ENCODE measurements around the gene ACSF2. TPM values are rescaled to one million over a fixed set of nuclear protein-coding genes. Genes with fewer than 3 reads are reported as not detected.

ACSF2 gene
- total RNA-seq, 1 experiment from 2014 or later = 12.2 TPM

DNA sequence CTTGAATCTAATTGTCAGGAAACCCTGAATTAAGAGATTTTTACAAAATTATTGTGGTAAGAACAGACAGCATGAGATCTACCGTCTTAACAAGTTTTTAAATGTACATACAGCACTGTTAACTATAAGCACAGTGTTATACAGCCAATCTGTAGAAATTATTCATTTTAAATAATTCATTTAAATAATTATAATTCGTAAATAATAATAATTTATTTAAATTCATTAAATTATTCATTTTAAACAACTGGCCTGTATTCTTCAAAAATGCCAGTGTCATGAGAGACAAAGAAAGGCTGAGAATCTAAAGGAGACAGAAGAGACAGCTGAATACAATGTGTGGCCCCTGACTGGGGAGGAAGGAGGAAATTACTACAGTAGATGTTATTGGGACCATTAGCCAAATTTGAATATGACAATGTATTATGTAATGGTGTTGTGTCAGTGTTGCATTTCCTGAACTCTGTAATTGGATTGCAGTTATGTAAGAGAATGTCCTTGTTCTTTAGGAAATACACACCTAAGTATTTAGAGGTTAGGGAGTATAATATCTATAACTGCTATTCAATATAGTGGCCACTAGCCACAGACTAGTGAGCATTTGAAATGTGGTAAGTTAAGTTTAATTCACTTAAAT, 55.0 kb downstream of the ACSF2 start:
- Histone ChIP-seq H3K9me3 (ENCODE audit: control insufficient read depth, low read depth, low read length) (no peaks in the 10 kb centered on the region), H3K4me2 (ENCODE audit: insufficient read depth, insufficient read length, low read length) (no peak overlapping the region), H3K79me2 (ENCODE audit: insufficient read depth, low read length) (no peaks in the 10 kb centered on the region), H3K23ac (ENCODE audit: insufficient read length, low read depth, low read length) (no peak overlapping the region), H3K4ac (ENCODE audit: low read depth, low read length) (no peak overlapping the region), H3K18ac (ENCODE audit: insufficient read length, low read depth, low read length) (no peak overlapping the region), H3T11ph (ENCODE audit: low read length) (no peak overlapping the region), H2BK120ac (ENCODE audit: low read depth, low read length, poor library complexity, severe bottlenecking) (no peak overlapping the region), H3K14ac (ENCODE audit: insufficient read depth, low read length) (no peak overlapping the region), H2BK20ac (ENCODE audit: low read depth, low read length, poor library complexity, severe bottlenecking) (no peak overlapping the region), H2AK5ac (ENCODE audit: insufficient read length, low read length) (no peak overlapping the region), H2AFZ (ENCODE audit: low read length) (no peak overlapping the region), H4K20me1 (ENCODE audit: control insufficient read depth, insufficient read depth, insufficient read length) (no peaks in the 10 kb centered on the region), H4K91ac (ENCODE audit: insufficient read length, low read depth, low read length) (no peak overlapping the region), H3K56ac (ENCODE audit: insufficient read length, low read depth, low read length) (no peak overlapping the region), H2BK15ac (ENCODE audit: low read depth, low read length) (no peak overlapping the region), H2BK12ac (ENCODE audit: insufficient read length, low read depth, low read length) (no peak overlapping the region), H3K27me3 (ENCODE audit: insufficient read depth, low read length) (no peaks in the 10 kb centered on the region; the same call in 1 of the 2 replicates), H4K8ac (replicated peaks; ENCODE audit: insufficient read length, low read depth, low read length) (no peak overlapping the region), H3K9ac (ENCODE audit: extremely low read depth, insufficient read length, low read length) (no peak overlapping the region), H2BK5ac (ENCODE audit: insufficient read length, low read length) (no peak overlapping the region), H3K79me1 (ENCODE audit: insufficient read depth, low read depth, low read length, poor library complexity, severe bottlenecking) (no peaks in the 10 kb centered on the region), H3K27ac (ENCODE audit: insufficient read length, low read depth, low read length) (no peak overlapping the region), H3K23me2 (ENCODE audit: insufficient read length, low read depth, low read length, poor library complexity, severe bottlenecking) (no peaks in the 10 kb centered on the region), H4K5ac (ENCODE audit: insufficient read length, low read depth, low read length) (no peak overlapping the region), H3K4me1 (ENCODE audit: insufficient read depth, low read length) (no peaks in the 10 kb centered on the region)
- TF ChIP-seq, protein P1, sequence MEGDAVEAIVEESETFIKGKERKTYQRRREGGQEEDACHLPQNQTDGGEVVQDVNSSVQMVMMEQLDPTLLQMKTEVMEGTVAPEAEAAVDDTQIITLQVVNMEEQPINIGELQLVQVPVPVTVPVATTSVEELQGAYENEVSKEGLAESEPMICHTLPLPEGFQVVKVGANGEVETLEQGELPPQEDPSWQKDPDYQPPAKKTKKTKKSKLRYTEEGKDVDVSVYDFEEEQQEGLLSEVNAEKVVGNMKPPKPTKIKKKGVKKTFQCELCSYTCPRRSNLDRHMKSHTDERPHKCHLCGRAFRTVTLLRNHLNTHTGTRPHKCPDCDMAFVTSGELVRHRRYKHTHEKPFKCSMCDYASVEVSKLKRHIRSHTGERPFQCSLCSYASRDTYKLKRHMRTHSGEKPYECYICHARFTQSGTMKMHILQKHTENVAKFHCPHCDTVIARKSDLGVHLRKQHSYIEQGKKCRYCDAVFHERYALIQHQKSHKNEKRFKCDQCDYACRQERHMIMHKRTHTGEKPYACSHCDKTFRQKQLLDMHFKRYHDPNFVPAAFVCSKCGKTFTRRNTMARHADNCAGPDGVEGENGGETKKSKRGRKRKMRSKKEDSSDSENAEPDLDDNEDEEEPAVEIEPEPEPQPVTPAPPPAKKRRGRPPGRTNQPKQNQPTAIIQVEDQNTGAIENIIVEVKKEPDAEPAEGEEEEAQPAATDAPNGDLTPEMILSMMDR (conservative IDR thresholded peaks at IDR 0.05) = no peak
- Mint-ChIP-seq H3K27me3 (ENCODE audit: low read depth) (peaks cover 7% of the 10 kb centered on the region), H3K4me3 (no peak overlapping the region), H3K27ac (no peak overlapping the region), H3K4me1 (peaks cover 12 to 16% of the 10 kb centered on the region in 2 experiments), H3K36me3 (ENCODE audit: insufficient read depth in 1 of 3, low read depth in 3 of 3) (peaks cover 2 to 36% (median 36%) of the 10 kb centered on the region in 3 experiments), H3K9me3 (no peaks in the 10 kb centered on the region)
- DNase-seq = no peak
- WGBS (ENCODE audit: extremely low coverage, insufficient read length, low lambda C conversion rate) = no CpG with 5 or more reads among the region's 2 CpGs
